NCI-H82 (cell line): Measurements from ENCODE around the gene ADD1.
A peak's percentile ranks its signal among the peaks of the same experiment; 100 is the strongest.

Source experiments
- DNase-seq: peaks from one replicate; lab custom pipeline; 2025; lab: John Stamatoyannopoulos, UW

The ADD1 gene

DNA sequence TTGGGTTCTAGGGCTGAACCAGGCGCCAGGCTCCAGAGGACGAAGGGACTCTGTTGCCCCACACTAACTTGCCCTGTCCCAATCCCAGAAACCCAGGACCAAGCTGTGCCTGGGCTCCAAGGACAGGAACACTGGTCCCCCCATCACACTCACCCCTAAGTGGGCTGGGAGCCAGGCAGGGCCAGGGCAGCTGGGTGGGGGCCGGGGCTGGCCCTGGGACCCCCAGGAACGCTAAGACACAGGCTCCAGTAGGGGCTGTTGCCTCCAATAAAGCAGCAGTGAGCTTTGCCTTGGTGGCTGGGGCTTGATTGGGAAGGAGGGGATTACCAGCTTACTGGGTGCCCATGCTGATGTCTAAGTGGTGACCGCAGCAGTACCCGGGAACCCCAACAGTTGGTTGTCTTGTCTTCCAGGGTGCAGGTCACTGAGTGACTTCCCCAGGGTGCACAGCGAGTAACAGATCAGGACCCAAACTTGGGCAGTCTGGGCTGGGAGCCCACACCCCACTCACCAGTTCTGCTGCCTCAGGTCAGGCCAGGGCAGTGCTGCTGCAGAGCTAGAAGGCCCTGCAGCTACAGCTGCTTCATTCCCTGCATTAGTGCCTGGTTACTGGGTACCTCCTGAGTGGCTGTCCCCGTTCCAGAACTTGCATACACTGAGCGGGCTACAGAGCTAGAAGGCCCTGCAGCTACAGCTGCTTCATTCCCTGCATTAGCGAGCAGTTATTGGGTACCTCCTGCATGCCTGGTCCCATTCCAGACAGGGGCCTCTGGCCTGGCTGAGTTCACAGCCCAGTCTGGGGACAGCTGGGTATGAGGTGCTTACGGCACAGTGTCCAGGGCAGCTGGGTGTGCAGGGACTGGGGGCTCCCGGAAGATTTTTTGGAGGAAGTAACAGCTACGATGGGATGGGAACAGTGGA lies 9.4 kb upstream of the ADD1 start:
- DNase-seq = no peak

DNA sequence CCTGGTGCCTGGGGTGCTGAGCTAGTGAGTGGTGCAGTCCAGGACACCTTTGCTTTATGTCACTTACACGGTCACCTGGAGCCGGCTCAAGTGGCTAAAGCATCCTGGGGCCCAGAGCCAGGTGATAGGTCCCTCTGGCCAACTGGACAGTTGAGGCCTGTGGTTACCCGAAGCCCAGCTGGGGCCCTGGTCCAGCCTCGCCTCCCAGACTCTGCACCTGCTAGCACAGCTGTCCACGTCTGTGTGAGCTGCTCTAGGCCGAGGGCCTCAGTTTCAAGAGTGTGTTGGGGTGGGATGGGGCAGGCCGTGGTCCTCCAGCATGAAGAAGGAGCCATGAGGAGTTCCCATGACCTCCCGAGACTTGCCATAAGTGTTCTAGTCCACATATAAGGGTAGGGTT lies 7.7 kb upstream of the ADD1 start:
- DNase-seq = no peak

DNA sequence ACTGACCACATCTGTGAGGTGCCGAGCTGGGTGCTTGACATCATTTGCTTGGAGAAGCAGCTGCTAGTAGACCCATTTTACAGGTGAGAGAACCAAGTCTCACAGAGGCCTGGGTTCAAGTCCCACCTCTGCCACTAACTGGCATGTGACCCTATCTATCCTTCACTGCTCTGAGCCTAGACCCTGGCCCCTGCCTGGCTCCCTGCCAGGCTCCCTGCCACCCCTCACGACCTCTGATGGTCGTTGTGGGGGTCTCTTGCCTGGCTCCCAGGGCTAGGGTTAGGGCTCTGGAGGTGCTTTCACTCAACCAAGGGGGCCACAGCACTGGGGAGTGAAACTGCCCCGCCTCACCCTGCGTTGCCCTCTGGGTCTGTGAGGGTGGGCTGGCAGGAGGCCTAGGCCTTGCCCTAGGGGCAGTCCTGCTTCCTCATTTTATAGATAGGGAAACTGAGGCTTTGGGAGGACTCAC lies 7.2 kb upstream of the ADD1 start:
- no peak for DNase-seq

DNA sequence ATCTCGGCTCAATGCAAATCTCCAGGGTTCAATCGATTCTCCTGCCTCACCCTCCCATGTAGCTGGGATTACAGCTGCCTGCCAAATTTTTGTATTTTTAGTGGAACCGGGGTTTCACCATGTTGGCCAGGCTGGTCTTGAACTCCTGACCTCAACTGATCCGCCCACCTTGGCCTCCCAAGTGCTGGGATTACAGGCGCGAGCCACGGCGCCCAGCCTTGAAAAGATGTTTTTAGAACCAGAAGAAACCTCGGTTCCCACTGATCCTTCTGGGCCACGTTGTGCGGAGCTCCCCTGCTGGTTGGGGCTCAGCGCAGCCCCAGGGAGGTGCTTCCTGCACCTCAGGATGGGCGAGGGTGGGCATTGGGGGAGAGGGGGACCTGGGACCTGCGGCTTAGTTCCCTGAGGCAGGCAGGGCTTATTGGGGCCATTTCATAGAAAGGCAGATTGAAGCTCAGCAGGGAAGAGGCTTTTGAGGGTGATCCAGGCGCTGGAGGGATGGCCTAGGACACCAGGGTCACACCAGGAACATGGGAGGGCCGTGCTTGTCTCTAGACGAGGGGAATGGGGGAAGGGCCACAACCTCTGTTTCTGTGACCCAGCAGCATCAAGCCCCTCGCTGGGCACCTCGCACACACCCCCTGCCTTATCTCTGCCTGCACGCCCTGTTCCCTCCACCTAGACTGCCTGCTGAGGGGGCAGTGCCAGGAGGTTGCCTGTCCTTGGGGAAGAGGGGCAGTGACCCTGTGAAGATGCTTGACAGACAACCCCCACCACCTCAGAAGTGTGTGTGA lies 6.3 kb upstream of the ADD1 start:
- no peak for DNase-seq

DNA sequence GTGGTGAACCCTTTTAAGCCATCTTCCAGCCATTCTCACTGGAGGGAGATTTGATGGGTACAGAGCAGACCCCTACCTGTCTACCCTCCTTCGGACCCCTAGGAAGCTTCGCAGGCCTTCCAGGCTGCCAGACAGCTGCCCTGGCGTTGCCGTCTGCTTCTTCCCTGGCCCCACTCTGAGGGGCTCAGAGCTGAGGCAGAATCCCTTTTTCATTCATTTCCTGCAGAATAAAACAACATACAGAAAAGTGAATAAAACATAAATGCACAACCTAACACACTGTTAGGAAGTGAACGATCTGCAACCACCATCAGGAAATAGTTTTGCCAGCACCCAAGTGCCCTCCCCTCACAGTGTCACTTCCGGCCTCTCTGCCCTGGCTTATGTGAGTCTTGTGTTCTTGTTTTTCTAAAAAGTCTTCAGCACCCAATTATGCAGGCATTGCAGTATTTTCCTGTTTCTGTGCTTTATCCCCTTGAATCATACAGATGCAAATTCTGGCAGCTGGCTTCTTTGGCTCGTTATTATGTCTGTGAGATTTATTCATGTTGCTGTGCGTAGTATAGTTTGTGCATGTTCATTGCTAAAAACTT lies 5.6 kb upstream of the ADD1 start:
- DNase-seq = no peak

DNA sequence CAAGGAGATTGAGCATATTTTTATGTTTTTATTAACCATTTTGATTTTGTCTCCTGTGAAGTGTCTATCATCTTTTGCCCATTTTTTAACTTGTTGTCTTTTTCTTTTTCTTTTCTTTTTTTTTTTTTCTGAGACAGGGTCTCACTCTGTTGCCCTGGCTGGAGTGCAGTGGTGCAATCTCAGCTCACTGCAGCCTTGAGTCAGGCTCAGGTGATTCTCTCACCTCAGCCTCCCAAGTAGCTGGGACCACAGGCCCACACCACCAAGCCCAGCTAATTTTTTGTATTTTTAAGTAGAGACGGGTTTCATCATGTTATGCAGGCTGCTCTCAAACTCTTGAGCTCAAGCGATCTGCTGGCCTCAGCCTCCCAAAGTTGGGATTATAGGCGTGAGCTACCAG lies 4.6 kb upstream of the ADD1 start:
- DNase-seq = no peak

DNA sequence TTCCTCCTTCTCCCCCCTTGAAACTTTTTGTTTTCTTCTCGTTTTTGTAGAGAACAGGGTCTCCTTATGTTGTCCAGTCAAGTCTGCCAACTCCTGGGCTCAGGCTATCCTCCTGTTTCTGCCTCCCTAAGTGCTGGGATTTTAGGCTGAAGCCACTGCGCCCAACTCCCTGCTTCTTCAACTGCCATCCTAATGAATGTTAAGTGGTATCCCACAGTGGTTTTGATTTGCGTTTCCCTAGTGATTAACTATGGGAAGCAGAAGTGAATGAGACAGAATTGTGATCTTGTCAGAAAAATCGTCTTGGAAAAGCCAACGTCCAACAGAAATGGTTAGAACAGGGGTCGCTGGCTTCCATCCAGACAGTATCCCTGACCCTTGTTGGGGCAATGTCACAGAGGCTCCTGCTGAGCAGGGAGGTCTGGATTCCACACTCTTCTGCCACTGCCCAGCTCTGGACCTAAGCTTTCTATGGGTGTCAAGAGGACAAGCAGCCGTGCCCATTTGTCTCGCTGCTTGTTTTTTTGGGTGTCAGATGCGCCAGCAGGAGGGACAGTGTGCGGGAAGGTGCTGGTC lies 869 bp upstream of the ADD1 start:
- no peak for DNase-seq

DNA sequence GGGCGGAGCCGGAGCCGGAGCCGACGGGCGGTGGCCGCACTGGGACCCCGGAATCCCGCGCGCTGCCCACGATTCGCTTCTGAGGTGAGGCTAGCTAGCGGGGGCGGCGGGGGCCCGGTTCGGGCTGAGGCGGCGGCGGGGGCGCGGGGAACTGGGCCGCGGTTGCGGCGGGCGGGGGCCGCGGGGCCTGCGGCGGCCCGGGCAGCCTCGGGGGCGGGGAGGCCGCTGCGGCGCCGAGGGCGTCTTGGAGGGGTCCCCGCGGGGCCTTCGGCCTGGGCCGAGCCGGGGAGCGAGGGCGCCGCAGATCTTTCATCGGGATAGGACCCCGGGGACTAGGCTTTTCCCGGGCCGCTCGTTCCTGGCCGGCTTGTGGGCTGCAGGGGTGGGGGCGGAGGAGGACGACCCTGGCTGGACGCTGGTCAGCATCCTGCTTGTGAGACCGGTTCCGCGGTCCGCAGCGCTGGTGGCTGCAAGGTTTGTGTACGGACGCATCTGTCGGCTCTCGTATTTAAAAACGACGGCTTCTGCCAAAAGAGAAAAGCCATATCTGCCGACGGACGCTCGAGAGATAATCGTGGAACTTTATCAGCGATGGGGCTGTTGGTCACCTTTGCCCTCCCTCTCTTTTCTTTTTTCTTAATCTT lies 419 bp downstream of the ADD1 start:
- peak; percentile 39 for DNase-seq

DNA sequence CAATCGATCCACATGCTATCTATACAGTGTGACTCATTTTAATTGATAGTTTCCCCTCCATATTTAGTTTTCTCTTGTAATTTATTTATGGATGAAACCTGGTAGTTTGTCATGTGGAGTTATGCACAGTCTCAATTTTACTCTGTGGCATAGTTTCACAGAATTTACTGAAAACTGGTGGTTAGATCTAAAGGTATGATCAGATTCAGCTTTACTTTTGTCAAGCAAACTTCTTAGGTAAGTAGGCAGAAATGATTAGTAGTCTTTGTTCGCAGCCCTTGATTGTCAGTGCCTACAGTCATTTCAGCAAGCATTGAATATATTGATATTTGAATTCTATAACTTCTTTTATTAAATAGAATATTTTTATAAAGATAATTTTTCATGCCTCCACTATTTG lies 2.5 kb downstream of the ADD1 start:
- no peak for DNase-seq

DNA sequence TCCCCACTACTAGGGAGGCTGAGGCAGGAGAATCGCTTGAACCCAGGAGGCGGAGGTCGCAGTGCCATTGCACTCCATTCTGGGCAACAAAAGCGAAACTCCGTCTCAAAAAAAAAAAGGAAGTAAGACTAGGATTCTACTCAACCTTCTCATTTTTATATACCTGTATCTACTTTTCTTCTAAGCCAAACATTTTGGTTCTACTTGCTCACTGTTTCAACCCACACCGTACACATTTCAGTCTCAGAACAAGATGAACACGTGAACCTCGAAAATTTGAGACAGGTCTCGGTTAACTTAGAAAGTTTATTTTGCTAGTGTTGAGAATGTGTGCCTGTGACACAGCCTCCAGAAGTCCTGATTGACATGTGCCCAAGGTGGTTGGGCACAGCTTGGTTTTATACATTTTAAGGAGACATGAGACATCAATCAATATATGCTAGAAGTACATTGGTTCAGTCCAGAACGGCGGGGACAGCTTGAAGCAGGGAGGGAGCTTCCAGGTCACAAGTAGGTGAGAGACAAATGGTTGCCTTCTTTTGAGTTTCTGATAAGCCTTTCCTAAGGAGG lies 3.7 kb downstream of the ADD1 start:
- no peak for DNase-seq

DNA sequence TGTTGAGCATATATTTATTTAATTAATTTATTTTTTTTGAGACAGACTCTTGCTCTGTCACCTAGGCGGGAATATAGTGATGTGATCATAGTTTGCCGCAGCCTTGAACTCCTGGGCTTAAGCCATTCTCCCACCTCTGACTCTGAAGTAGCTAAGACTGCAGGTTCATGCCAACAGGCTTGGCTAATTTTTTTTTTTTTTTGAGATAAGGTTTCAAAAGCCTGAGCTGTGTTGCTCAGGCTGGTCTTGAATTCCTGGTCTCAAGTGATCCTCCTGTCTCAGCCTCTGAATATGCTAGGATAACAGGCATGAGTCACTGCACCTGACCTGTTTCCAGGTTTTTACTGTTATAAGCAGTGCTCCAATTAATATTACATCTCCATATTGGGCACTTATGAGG lies 4.8 kb downstream of the ADD1 start:
- no peak for DNase-seq

DNA sequence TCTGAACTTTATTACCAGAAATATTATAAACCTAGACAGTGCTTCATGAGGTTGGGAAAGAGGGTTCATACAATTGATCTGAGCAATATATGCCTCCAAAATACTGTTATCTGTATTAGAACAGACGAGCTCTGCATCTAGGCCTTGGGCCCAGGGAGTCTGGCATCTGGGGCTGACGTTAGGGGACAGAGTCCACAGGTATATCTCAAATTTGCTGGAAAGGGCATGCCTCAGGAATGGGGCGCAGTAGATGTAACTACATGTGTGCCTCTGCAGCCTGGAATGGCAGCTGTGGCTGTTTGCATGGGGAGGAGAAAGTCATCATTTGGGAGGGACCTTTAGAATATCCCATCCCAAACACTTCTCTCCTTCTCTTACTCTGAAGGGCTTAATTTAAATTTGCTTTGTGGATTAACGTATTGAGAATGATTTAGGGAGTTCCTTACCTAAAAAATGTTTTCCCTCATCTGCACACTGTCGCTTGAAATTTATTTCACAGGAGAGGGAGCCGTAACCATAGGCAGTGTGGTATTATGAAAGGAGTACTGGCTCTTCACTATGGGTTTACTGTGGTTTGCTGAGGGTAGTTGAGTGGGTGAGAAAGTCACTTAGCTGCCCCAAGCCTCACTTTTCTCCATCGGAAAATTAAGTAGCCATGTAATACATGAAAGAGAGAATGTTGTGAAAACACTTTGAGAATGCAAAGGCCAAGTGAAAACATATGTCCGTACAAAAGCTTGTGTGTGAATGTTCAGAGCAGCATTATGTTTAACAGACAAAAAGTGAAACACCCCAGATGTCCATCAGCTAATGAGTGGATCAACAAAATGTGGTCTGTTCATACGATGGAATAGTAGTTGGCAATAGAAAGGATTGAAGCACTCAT lies 5.9 kb downstream of the ADD1 start:
- peak; percentile 8 for DNase-seq

DNA sequence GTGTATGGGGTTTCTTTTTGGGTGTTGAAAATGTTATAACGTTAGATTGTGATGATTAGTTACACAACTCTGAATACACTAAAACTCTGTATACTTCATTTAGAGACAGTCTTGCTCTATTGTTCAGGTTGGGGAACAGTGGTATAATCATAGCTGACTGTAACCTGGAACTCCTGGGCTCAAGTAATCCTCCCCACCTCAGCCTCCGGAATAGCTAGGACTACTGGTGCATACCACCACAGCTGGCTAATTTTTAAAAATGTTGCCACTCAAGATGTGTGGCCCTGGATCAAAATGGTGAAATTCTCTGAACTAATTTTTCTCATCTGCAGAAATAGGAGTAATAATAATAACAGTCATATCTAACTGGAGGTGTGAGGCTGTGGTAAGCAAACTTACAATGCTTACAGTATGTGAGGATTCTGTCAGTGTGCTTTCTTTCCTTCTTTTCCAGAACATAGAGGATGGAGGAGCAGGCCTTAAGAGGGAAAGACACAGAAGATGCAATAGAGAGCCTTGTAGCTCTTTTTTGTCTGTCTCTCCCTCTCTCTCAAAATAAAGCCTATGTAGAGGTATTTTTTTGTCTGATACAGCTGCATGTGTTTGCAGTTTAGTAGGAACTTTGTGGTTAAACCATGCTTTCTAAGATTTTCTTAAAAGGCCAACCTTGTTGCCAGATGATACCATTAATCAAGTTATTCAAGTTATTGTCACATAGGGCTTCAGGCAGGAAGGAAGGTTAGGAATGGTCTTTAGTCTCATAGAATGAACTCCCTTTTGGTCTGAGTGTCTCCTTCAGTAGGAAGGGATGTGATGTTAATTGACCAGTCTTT lies 7.5 kb downstream of the ADD1 start:
- DNase-seq = no peak

DNA sequence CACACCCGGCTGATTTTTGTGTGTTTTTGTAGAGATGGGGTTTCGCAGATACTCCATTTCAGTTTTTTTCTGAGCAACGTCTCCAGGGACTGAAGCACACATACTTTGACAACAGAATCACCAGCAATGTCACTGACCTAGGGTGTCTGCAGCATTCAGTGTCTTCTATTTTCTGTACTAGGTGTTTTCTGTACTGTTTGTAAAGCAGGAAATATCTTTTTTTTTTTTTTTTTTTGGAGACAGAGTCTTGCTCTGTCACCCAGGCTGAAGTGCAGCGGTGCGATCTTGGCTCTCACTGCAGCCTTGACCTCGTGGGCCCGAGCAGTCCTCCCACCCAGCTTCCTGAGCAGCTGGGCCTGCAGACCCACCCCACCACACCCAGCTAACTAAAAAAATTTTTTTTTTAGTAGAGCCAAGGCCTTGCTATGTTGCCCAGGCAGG lies 8.9 kb downstream of the ADD1 start:
- DNase-seq = no peak

DNA sequence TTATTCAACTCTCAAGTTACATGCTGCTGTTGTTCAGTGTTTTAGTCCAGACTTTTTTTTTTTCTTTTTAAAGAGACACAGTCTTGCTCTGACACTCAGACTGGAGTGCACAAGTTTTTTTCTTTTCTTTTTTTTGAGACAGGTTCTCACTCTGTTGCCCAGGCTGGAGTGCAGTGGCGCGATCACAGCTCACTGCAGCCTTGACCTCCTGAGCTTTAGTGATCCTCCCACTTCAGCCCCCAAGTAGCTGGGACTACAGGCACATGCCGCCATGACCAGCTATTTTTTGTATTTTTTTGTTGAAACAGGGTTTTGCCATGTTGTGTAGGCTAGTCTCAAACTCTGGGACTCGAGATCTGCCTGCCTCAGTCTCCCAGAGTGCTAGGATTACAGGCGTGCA lies 11.9 kb downstream of the ADD1 start:
- no peak for DNase-seq

DNA sequence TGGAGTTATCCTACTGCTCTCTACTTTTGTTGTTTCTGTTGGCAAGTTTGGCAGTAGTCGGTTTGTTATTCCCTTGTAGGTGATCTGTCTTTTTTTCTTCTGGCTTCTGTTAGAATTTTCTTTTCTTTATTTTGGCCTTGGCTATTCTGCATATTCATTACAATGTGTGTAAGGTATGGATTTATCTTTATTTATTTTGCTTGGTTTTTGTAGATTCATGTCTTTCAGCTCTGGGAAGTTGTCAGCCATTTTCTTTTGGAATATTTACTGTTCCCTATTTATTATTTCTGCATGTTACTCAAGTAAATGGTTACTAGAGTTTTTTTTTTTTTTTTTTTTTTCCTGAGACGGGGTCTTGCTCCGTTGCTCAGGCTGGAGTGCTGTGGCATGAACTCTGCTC lies 12.6 kb downstream of the ADD1 start:
- DNase-seq = no peak

DNA sequence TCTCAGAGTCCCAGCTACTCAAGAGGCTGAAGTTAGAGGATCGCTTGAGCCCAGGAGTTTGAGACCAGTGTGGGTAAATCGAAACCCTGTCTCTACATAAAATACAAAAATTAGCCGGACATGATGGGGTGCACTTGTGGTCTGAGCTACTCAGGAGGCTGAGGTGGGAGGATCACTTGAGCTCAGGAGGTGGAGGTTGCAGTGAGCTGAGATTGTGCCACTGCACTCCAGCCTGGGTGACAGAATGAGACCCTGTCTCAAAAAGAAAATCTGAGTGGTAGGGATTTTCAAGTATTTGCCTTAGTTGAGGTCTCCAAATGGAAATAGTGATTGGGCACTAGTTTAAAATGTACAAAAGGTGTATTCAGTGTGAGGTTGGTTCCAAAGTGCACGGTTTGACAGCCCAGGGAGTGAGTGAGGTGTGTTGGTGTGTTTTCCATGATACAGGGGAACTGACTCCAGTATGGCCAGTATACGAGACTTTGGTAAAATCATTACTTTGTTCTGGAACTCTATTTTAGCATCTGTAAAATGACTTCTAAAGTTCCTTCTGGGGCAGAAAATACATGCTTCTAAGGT lies 13.8 kb downstream of the ADD1 start:
- DNase-seq = no peak

DNA sequence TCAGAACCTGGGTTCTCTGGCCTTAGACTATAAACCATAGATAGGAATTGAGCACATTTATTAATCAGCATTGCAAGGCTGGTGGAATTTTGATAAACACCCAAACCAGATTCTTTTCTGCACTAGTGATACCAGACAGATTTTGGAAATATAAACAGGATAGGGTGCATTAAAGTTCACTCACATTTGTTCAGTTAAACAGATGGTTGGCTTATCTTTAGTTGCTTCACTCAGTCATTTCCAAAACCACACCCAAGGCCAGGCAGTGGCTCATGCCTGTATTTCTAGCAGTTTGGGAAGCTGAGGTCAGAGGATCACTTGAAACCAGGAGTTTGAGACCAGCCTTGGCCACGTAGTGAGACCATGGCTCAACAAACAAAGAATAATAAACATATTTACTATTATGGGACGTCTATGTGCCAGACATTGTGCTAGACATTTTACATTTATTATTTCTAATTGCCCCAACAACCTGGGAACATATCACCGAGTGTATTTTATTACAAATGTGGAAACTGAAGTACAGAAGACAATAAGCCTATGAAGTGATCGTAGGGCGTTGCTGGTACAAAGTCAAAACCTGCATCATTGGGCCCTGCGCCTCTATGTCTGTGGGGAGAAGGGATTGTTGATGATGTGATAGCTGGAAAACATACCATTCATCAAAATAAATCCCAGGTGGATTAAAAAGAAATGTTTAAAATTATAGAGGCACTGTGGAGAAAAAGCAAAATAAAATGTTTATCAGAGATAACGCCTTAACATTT lies 15.0 kb downstream of the ADD1 start:
- DNase-seq = no peak
